ENCODE data around the gene OAF.

The OAF gene

GRCh38 chr11:120224972-120225909, 14.4 kb downstream of the OAF start:
- DNase-seq = no peak

- DNase-seq = no peak
Observed at GRCh38 chr11:120226242-120226641, 15.4 kb downstream of the OAF start.

GRCh38 chr11:120226714-120227113, 15.9 kb downstream of the OAF start:
- DNase-seq = no peak

GRCh38 chr11:120227228-120227852, 16.5 kb downstream of the OAF start:
- no peak for DNase-seq

GRCh38 chr11:120228794-120229384, 18.1 kb downstream of the OAF start:
- DNase-seq = no peak

- DNase-seq = no peak
Observed at GRCh38 chr11:120229451-120230424, 18.9 kb downstream of the OAF start.

GRCh38 chr11:120230433-120231071, 19.7 kb downstream of the OAF start:
- no peak for DNase-seq

- no peak for DNase-seq
Observed at GRCh38 chr11:120231963-120232362, 21.1 kb downstream of the OAF start.

GRCh38 chr11:120233207-120233803, 22.5 kb downstream of the OAF start:
- DNase-seq = no peak

- peak; percentile 59 for DNase-seq
Observed at GRCh38 chr11:120235024-120235628, 24.3 kb downstream of the OAF start.

- DNase-seq = peak; percentile 9
Observed at GRCh38 chr11:120236169-120237107, 25.6 kb downstream of the OAF start.

- no peak for DNase-seq
Observed at GRCh38 chr11:120238968-120239620, 28.3 kb downstream of the OAF start.

GRCh38 chr11:120239713-120240640, 29.1 kb downstream of the OAF start, which contains the start of gene POU2F3:
Gene POU2F3 (plus strand): TSS chr11:120240140. CDS start chr11:120240344, 204 bp downstream.
- DNase-seq = no peak

- no peak for DNase-seq
Observed at GRCh38 chr11:120240866-120241265, 30.0 kb downstream of the OAF start.

GRCh38 chr11:120241277-120241676, 30.4 kb downstream of the OAF start:
- no peak for DNase-seq

- DNase-seq = no peak
Observed at GRCh38 chr11:120243221-120243620, 32.4 kb downstream of the OAF start.

GRCh38 chr11:120244476-120245365, 33.9 kb downstream of the OAF start:
- DNase-seq = peak; percentile 29
